ENCODE results near the gene URI1. TPM values are rescaled to one million over a fixed set of nuclear protein-coding genes. Genes with fewer than 3 reads are reported as not detected.

Gene URI1
- polyA plus RNA-seq, 1 of the 3 experiments (the other 2 are of a cell fraction) = 32.4 TPM

DNA sequence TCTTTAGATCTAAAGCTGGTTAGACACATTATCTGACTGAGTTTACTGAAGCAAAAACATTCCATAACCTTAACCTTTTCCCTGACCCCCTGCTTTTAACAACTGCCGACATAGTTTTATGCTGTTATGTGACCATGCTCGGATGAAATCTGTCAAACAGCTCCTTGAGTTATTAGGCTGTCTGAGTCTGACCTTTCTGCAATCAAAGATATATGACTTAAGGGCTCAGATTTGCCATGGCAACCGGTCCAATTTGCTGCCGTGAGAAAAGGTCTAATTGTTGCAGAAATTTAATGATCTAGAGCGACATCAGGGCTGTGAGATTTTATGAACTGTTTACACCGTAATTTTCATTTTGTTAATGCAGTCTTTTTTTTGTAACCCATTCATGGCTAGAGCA, 61.8 kb downstream of the URI1 start:
- WGBS (ENCODE audit: low lambda C conversion rate) = 86% methylated on average over 6 of the region's 6 CpGs
- CTCF ChIA-PET = interaction anchor here (1.0 to 1.4 kb wide), 3 partner anchors 12 to 22 kb away, joined by 3 read pairs; no protein-coding TSS in a partner anchor
- TF ChIP-seq, protein P1, sequence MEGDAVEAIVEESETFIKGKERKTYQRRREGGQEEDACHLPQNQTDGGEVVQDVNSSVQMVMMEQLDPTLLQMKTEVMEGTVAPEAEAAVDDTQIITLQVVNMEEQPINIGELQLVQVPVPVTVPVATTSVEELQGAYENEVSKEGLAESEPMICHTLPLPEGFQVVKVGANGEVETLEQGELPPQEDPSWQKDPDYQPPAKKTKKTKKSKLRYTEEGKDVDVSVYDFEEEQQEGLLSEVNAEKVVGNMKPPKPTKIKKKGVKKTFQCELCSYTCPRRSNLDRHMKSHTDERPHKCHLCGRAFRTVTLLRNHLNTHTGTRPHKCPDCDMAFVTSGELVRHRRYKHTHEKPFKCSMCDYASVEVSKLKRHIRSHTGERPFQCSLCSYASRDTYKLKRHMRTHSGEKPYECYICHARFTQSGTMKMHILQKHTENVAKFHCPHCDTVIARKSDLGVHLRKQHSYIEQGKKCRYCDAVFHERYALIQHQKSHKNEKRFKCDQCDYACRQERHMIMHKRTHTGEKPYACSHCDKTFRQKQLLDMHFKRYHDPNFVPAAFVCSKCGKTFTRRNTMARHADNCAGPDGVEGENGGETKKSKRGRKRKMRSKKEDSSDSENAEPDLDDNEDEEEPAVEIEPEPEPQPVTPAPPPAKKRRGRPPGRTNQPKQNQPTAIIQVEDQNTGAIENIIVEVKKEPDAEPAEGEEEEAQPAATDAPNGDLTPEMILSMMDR (IDR thresholded peaks at IDR 0.05) = no peak
- TF ChIP-seq ELF1 (IDR thresholded peaks at IDR 0.05) (no peak), FOSL2 (IDR thresholded peaks at IDR 0.05; ENCODE audit: borderline replicate concordance, low read depth) (no peak), RCOR1 (IDR thresholded peaks at IDR 0.05; ENCODE audit: low read length) (no peak), GATA2 (CRISPR knock-in tag; IDR thresholded peaks at IDR 0.05) (no peak), MAX (IDR thresholded peaks at IDR 0.05; ENCODE audit: low read depth) (no peak), FOXM1 (IDR thresholded peaks at IDR 0.05; ENCODE audit: low read depth) (no peak), SMC3 (IDR thresholded peaks at IDR 0.05; ENCODE audit: low read depth, low read length) (no peak), SIN3A (IDR thresholded peaks at IDR 0.05; ENCODE audit: borderline replicate concordance, low read depth, low read length) (no peak), EP300 (IDR thresholded peaks at IDR 0.05; ENCODE audit: borderline replicate concordance in 1 of 2, low read depth in 1 of 2, low read length in 1 of 2) (no peak), YY1 (IDR thresholded peaks at IDR 0.05; ENCODE audit: low read depth) (no peak), RXRA (IDR thresholded peaks at IDR 0.05; ENCODE audit: borderline replicate concordance, low read depth) (no peak), FOXJ3 (CRISPR knock-in tag; IDR thresholded peaks at IDR 0.05) (no peak), TCF12 (IDR thresholded peaks at IDR 0.05) (no peak), RAD21 (IDR thresholded peaks at IDR 0.05; ENCODE audit: low read length) (no peak), MXI1 (IDR thresholded peaks at IDR 0.05; ENCODE audit: low read depth, low read length) (no peak)
- TF ChIP-seq, protein P2, sequence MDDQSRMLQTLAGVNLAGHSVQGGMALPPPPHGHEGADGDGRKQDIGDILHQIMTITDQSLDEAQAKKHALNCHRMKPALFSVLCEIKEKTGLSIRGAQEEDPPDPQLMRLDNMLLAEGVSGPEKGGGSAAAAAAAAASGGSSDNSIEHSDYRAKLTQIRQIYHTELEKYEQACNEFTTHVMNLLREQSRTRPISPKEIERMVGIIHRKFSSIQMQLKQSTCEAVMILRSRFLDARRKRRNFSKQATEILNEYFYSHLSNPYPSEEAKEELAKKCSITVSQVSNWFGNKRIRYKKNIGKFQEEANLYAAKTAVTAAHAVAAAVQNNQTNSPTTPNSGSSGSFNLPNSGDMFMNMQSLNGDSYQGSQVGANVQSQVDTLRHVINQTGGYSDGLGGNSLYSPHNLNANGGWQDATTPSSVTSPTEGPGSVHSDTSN (IDR thresholded peaks at IDR 0.05) = no peak

More for the DNA sequence above, 61.8 kb downstream of the URI1 start:
- peaks cover 54% of the 10 kb centered on the region for H3K79me2 ChIP-seq (ENCODE audit: insufficient read depth)
- no peak for DNase-seq
- H3K27me3 ChIP-seq (ENCODE audit: insufficient read depth) = no peaks in the 10 kb centered on the region
- peaks cover 10% of the 10 kb centered on the region; the same call in 1 of the 2 replicates for H3K9me3 ChIP-seq
- H3K27ac ChIP-seq (ENCODE audit: low read depth in 2 of 2, low read length in 1 of 2) = no peak overlapping the region
- no peak overlapping the region for H3K4me3 ChIP-seq (ENCODE audit: low read depth in 2 of 2, low read length in 1 of 2)
- H3K4me1 ChIP-seq (ENCODE audit: control insufficient read depth in 1 of 2, insufficient read depth in 2 of 2, low read depth in 1 of 2, low read length in 1 of 2) = peaks cover 0 to 3% of the 10 kb centered on the region in 2 experiments; a peak in 2 of 4 replicates
- H3K4me2 ChIP-seq = no peak overlapping the region
- no peaks in the 10 kb centered on the region for H4K20me1 ChIP-seq (ENCODE audit: insufficient read depth)
- H3K9me2 ChIP-seq = 0 out of 2 replicates have a peak, but pooled peaks cover 3% of the 10 kb centered on the region
- peaks cover 47 to 64% of the 10 kb centered on the region in 2 experiments for H3K36me3 ChIP-seq (replicated peaks in 1 of 2; ENCODE audit: control insufficient read depth in 1 of 2, insufficient read depth in 2 of 2, low read length in 1 of 2)
- no peaks in the 10 kb centered on the region for H3F3A ChIP-seq (replicated peaks; ENCODE audit: insufficient read depth)
- POLR2A ChIA-PET = no interaction called here
- H3K9ac ChIP-seq = no peak overlapping the region
- H2AFZ ChIP-seq (ENCODE audit: low read depth) = no peak overlapping the region

Measured in SK-N-SH (cell line).